Activated CD8-positive, alpha-beta T cell treated with anti-CD3 and anti-CD28 coated beads, Interleukin-2, amount 10 ng/mL, durations not matched to agents 7 days and 5 days (primary cell): ENCODE results near the gene RS1. TPM values are rescaled to one million over a fixed set of nuclear protein-coding genes. Genes with fewer than 3 reads are reported as not detected.

ENCODE experiments used
- ATAC-seq: fragments of 150-1000 bp; cut with Tn5 transposase; one replicate; pipeline ENCODE4 v1.10.0; 2021; ENCODE audit warnings: moderate library complexity
- CTCF ChIA-PET: fragments of 350-600 bp; sonication (Branson Sonifier 250); formaldehyde crosslinking; loops from one replicate; lab custom pipeline; 2021; ENCODE audit warnings: antibody characterized with exemption; lab: Charles Lee
- POLR2A ChIA-PET: fragments of 350-600 bp; sonication (Branson Sonifier 250); formaldehyde crosslinking; loops from one replicate; lab custom pipeline; 2021; ENCODE audit warnings: antibody characterized with exemption; lab: Charles Lee
- DNase-seq: peaks from one replicate; pipeline ENCODE4 v3.0.0-alpha.2; 2020
- H3K27ac Mint-ChIP-seq: one replicate; pipeline ENCODE4 v1.8.0; 2021; ENCODE audit warnings: mild to moderate bottlenecking, mixed read lengths
- H3K27me3 Mint-ChIP-seq: one replicate; pipeline ENCODE4 v1.8.0; 2021; ENCODE audit warnings: low read depth, mixed read lengths
- H3K36me3 Mint-ChIP-seq: one replicate; pipeline ENCODE4 v1.8.0; 2021; ENCODE audit warnings: low read depth, mixed read lengths
- H3K4me1 Mint-ChIP-seq: one replicate; pipeline ENCODE4 v1.8.0; 2021; ENCODE audit warnings: low read depth, mixed read lengths
- H3K4me3 Mint-ChIP-seq: one replicate; pipeline ENCODE4 v1.8.0; 2021; ENCODE audit warnings: mild to moderate bottlenecking, mixed read lengths
- H3K9me3 Mint-ChIP-seq: one replicate; pipeline ENCODE4 v1.8.0; 2022; ENCODE audit warnings: mixed read lengths; ENCODE audit not compliant: insufficient read depth
- total RNA-seq, 2 experiments: library from RNA; stranded (reverse); gene quantifications; one replicate each; pipeline ENCODE4 v1.2.3, GENCODE V29; 2021

RS1 gene
- total RNA-seq, 2 experiments from 2014 or later: not detected

DNA sequence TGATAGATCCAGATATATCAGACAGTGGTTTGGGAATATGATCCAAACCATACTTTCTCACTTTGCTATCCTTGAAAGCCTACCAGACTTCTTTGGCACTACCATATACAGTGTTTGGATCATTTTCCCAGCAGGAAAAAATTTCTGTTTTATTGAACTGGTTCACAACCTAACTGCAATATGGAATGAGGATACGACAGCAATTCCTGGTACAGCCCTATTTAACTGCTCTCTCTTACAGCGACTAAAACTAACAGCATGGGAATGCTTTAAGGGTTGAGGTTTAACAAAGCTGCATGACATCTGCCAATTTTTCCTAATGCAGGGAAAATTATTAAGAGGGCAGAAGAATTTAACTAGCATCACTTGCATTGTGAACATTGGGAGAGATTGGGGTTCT, 47.3 kb downstream of the RS1 start:
- H3K36me3 Mint-ChIP-seq: no peaks in the 10 kb centered on the region
- DNase-seq (no peak), ATAC-seq (no peak)
- no peaks in the 10 kb centered on the region for H3K4me1 Mint-ChIP-seq
- H3K27ac Mint-ChIP-seq: no peak overlapping the region
- ChIA-PET POLR2A (no interaction called here), CTCF (no interaction called here)
- H3K9me3 Mint-ChIP-seq: no peaks in the 10 kb centered on the region
- H3K27me3 Mint-ChIP-seq: no peaks in the 10 kb centered on the region
- no peak overlapping the region for H3K4me3 Mint-ChIP-seq

DNA sequence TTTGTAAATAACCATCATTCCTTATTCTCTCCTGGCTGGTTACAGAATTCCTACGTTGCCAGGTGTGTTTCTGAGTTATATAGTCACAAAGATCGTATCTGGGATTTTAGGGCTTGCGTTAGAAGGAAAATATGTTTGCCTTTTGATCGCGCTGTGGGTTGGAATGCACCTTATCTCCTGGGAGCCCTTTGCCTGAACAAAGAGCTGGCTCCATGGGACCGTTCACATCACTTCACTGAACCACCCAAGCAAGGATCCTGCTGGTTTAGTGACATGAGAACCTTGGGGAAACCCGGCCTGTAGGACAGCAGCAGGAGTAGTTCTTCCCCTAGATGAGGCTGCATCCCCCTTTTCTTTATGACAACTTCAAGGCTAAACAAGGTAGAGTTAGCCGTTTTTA, 51.6 kb downstream of the RS1 start:
- POLR2A ChIA-PET: no interaction called here

DNA sequence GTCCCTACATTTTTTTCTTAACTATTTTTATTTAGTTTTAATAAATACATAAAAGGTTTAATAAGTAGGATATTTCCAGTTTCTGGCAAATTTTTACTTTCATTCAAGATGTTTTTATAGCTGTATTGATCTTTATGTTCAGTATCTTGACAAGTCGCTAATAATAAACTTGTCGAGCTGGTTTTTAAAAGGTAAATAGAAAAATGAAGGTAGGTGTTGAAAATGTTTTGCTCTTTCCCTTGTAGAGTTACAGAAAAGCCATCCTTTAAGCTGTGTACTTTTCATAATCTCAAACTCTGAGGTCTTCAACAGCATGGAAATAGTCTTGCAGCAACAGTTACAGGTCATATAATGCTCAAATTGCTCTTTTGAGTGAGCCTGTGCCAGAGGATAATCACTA, 52.6 kb downstream of the RS1 start:
- Mint-ChIP-seq H3K27me3 (no peaks in the 10 kb centered on the region), H3K9me3 (no peaks in the 10 kb centered on the region), H3K27ac (no peak overlapping the region), H3K36me3 (no peaks in the 10 kb centered on the region), H3K4me1 (no peaks in the 10 kb centered on the region), H3K4me3 (no peak overlapping the region)
- CTCF ChIA-PET: no interaction called here
- no peak for DNase-seq
- POLR2A ChIA-PET: no interaction called here
- no peak for ATAC-seq

More for the DNA sequence above, 51.6 kb downstream of the RS1 start:
- Mint-ChIP-seq H3K27me3 (no peaks in the 10 kb centered on the region), H3K36me3 (no peaks in the 10 kb centered on the region), H3K9me3 (no peaks in the 10 kb centered on the region), H3K4me3 (no peak overlapping the region), H3K27ac (no peak overlapping the region), H3K4me1 (no peaks in the 10 kb centered on the region)
- DNase-seq: no peak
- no peak for ATAC-seq
- CTCF ChIA-PET: no interaction called here

DNA sequence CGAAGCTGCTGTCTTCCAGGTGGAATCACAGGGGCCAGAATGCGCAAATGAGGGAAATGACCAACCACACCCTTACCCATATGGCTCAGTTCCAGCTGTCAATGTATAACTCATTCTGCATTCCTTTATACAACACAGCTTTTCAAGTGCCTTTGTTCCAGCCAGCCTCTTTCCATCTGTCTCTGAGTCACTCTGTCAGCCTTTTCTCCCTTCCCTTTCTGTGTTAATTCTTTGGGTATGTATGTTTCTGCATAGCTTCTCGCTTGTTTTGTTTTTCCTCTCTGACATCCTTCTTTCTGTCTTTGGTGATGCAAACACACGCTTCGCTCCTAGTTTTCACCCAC, 54.5 kb downstream of the RS1 start:
- Mint-ChIP-seq H3K27me3 (no peaks in the 10 kb centered on the region), H3K4me3 (no peak overlapping the region), H3K4me1 (no peaks in the 10 kb centered on the region), H3K36me3 (no peaks in the 10 kb centered on the region), H3K9me3 (no peaks in the 10 kb centered on the region), H3K27ac (no peak overlapping the region)
- ATAC-seq: no peak
- CTCF ChIA-PET: no interaction called here
- POLR2A ChIA-PET: no interaction called here
- no peak for DNase-seq

DNA sequence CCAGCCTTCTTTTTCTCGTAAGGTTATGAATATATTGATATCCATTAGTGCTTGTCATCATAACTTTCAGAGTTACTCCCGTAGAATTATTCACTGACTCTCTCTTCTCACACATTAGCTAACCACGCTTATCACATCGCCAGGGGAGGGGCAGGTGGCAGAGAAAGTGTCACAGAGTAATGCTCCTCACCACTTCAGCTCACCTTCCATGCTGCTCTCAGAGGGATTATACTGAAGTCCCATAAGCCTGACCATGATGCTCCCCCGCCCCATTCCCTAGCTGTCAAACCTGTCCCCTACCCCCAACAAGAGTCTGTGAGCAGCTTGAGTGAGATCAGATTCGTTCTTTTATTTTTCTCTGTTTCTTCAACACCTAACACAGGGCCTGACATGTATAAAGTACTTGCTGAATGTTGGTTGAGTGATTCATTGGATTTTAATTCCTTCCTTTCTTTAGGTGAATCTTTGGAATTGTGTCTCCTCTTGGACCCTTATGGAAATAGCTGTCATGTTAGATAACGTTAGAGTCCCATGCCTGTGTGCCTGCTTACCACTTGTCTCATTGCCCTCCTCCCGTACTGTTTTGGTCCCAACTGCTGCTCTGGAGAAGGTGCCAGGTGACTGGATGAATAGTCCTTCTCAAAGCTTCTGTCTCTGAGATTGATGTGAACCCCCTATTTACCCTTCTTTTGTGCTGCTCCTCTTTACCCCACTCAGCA, 55.1 kb downstream of the RS1 start:
- Mint-ChIP-seq H3K36me3 (no peaks in the 10 kb centered on the region), H3K4me3 (no peak overlapping the region), H3K9me3 (no peaks in the 10 kb centered on the region), H3K27me3 (no peaks in the 10 kb centered on the region), H3K4me1 (no peaks in the 10 kb centered on the region), H3K27ac (no peak overlapping the region)
- no peak for ATAC-seq
- no peak for DNase-seq
- POLR2A ChIA-PET: no interaction called here
- CTCF ChIA-PET: no interaction called here

DNA sequence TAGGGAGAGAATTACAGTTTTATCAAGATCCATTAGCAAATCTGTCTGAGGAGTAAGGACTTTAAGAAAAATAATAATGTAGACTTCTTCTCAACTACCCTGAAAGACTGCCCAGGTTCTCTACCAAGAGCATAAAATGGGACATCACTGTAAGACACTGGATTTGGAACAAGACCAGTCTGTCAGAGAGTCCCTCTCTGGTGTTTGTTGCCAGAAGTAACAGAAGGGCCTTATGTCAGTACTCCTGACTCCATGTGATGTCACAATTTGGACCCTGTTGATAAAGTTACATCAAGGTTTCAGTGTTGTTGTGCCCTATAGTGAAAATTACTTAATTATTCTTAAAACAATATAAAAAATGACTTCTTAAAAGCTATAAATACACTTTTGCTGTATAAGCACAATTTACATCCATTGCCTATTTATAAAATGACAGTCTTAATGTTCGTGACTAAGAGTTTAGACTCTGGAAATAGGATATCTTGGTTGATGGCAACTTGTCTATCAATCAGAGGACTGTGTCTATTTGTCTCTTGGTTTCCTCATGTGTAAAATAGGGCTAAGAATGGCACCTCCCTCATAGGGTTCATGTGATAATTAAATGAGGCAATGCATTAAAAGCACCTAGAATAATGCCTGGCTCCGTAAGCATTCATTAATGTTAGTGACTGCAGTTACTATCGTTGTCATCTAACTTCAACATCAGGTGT, 57.8 kb downstream of the RS1 start:
- Mint-ChIP-seq H3K36me3 (no peaks in the 10 kb centered on the region), H3K4me1 (no peaks in the 10 kb centered on the region)
- CTCF ChIA-PET: no interaction called here

DNA sequence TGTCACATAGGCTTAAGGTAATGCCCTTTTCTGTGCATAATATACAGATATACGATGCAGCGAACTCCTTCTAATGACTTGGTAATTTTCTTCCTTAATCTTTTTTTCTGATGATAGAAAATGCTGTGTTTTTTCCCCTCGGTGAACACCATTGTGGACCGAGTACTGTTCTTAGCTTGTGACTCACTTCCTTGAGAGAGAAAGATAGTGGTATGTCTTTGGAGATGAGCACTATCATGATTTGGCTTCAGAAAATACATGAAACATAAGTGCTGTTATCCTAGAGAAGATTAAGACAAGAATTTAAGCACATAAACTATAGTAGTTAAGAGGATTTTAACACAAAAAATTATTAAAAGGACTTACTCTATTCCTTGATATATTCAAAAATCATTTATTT, 63.9 kb downstream of the RS1 start:
- ATAC-seq: no peak
- POLR2A ChIA-PET: no interaction called here
- H3K4me3 Mint-ChIP-seq: no peak overlapping the region
- H3K27ac Mint-ChIP-seq: no peak overlapping the region
- no peaks in the 10 kb centered on the region for H3K36me3 Mint-ChIP-seq
- CTCF ChIA-PET: no interaction called here
- H3K4me1 Mint-ChIP-seq: no peaks in the 10 kb centered on the region
- DNase-seq: no peak
- H3K9me3 Mint-ChIP-seq: no peaks in the 10 kb centered on the region
- H3K27me3 Mint-ChIP-seq: no peaks in the 10 kb centered on the region

More for the DNA sequence above, 57.8 kb downstream of the RS1 start:
- Mint-ChIP-seq H3K4me3 (no peak overlapping the region), H3K9me3 (no peaks in the 10 kb centered on the region), H3K27me3 (no peaks in the 10 kb centered on the region), H3K27ac (no peak overlapping the region)
- ATAC-seq (no peak), DNase-seq (no peak)
- POLR2A ChIA-PET: no interaction called here

DNA sequence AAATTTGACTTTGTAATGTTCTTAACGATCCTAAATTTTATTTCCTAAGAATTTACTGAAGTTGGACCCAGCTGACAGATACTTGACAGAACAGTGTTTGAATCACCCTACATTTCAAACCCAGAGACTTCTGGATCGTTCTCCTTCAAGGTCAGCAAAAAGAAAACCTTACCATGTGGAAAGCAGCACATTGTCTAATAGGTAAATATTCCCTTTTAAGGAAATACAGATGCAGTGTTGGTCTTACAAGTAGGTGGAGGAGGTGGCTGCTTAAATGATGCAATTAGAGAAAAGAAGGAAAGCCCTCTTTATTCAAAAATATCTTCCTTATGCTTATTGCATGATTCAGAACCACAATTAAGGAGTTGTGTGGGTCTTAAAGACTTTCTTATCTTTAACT, 73.5 kb downstream of the RS1 start:
- DNase-seq: no peak
- H3K4me3 Mint-ChIP-seq: no peak overlapping the region
- no peak overlapping the region for H3K27ac Mint-ChIP-seq
- no peaks in the 10 kb centered on the region for H3K36me3 Mint-ChIP-seq
- H3K9me3 Mint-ChIP-seq: no peaks in the 10 kb centered on the region
- POLR2A ChIA-PET: no interaction called here
- no peaks in the 10 kb centered on the region for H3K27me3 Mint-ChIP-seq
- ATAC-seq: no peak
- CTCF ChIA-PET: no interaction called here
- H3K4me1 Mint-ChIP-seq: no peaks in the 10 kb centered on the region

DNA sequence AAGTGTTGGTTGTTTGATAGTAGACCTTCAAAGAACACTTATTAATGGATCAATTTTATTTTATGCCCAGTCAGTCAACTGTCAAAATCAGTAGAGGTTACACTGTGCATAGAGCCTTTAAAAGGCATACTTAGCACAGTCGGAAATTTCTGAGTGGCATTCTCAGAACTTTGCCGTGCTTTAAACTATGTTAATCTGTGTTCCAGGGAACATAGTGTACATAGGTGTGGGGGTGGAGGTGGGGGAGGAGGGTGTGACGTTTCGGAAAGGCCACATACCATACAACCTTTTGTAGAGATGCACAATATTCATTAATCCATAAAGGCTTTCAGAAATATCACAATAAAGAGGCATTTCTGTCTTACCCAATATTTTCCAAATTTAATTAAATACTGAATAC, 75.8 kb downstream of the RS1 start:
- no peak overlapping the region for H3K27ac Mint-ChIP-seq
- POLR2A ChIA-PET: no interaction called here
- no peaks in the 10 kb centered on the region for H3K36me3 Mint-ChIP-seq

DNA sequence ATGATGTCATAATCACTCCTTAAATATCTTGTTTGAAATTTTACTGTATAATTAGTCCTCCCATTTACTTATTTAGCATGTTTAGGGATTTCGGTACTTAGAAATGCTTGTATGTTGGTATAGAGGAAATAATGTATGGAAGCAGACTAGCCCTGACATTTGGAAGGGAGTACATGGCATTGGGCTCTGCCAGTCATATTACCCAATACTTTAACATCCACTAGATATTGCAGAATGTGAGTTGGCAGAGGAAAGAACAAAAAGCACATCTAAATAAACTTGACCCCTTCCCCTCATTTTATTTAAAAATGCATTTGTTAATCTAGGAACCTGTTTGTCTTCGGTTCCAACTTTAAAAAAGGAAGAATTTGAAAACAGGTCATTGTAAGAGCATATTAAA, 77.8 kb downstream of the RS1 start:
- Mint-ChIP-seq H3K4me1 (no peaks in the 10 kb centered on the region), H3K27me3 (no peaks in the 10 kb centered on the region), H3K4me3 (no peak overlapping the region), H3K9me3 (no peaks in the 10 kb centered on the region), H3K36me3 (no peaks in the 10 kb centered on the region), H3K27ac (no peak overlapping the region)
- CTCF ChIA-PET: no interaction called here
- no peak for ATAC-seq
- no peak for DNase-seq
- POLR2A ChIA-PET: no interaction called here

More for the DNA sequence above, 75.8 kb downstream of the RS1 start:
- CTCF ChIA-PET: interaction anchor here (0.6 kb wide), 1 partner anchor 260 kb away, joined by 3 read pairs; no protein-coding TSS in a partner anchor
- ATAC-seq (no peak), DNase-seq (no peak)
- Mint-ChIP-seq H3K27me3 (no peaks in the 10 kb centered on the region), H3K9me3 (no peaks in the 10 kb centered on the region), H3K4me3 (no peak overlapping the region), H3K4me1 (no peaks in the 10 kb centered on the region)

DNA sequence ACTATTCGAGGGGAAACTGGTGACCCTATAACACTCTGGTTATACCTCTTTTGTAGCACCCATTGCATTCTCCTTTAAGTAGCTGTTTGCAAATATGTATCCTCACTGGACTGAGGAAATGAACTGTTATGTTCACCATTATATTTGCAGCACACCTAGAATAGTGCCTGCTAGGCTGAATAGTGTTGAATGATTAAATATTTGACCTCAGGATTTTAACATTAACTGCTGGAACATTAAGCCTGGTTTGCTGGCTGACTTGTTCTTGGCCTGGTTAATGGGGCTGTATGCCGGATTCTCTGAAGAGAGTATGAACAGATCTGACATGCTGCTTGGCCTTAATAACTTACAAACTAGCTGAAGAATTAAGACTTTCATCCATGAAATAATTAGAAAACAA, 80.1 kb downstream of the RS1 start:
- POLR2A ChIA-PET: no interaction called here
- no peak overlapping the region for H3K4me3 Mint-ChIP-seq
- no peak for ATAC-seq
- H3K36me3 Mint-ChIP-seq: no peaks in the 10 kb centered on the region
- no peaks in the 10 kb centered on the region for H3K4me1 Mint-ChIP-seq
- H3K9me3 Mint-ChIP-seq: no peaks in the 10 kb centered on the region
- no peak overlapping the region for H3K27ac Mint-ChIP-seq
- no peak for DNase-seq
- CTCF ChIA-PET: no interaction called here
- H3K27me3 Mint-ChIP-seq: no peaks in the 10 kb centered on the region
